Activated CD4-positive, alpha-beta T cell treated with anti-CD3 and anti-CD28 coated beads, Interleukin-2, amount 50 U/mL, for 24 hours (primary cell): Measurements from ENCODE around the gene WDR70.

Source experiments
- DNase-seq, 2 donors: peaks; one replicate each; pipeline ENCODE4 v3.0.0-alpha.2; 2020; ENCODE audit warnings: low read depth in 1 of 2, low spot score in 1 of 2

Gene WDR70

GRCh38 chr5:37717613-37718431, 338.7 kb downstream of the WDR70 start:
- no peak for DNase-seq

GRCh38 chr5:37720550-37720952, 341.4 kb downstream of the WDR70 start:
- DNase-seq = no peak

- DNase-seq = no peak
Measured at GRCh38 chr5:37721447-37721871, 342.3 kb downstream of the WDR70 start.

- DNase-seq = peak in 1 of 2 donors; percentile 50
Measured at GRCh38 chr5:37722236-37723161, 343.4 kb downstream of the WDR70 start.

- DNase-seq = no peak
Measured at GRCh38 chr5:37723162-37723961, 344.2 kb downstream of the WDR70 start.

GRCh38 chr5:37724395-37725125, 345.4 kb downstream of the WDR70 start:
- no peak for DNase-seq

GRCh38 chr5:37725185-37725584, 346.1 kb downstream of the WDR70 start:
- DNase-seq = no peak

- no peak for DNase-seq
Measured at GRCh38 chr5:37727238-37727637, 348.1 kb downstream of the WDR70 start.

- DNase-seq = no peak
Measured at GRCh38 chr5:37730896-37731455, 351.9 kb downstream of the WDR70 start.

- no peak for DNase-seq
Measured at GRCh38 chr5:37734114-37734513, 355.0 kb downstream of the WDR70 start.

GRCh38 chr5:37735649-37736347, 356.7 kb downstream of the WDR70 start:
- no peak for DNase-seq

GRCh38 chr5:37736397-37736796, 357.3 kb downstream of the WDR70 start:
- DNase-seq = no peak

GRCh38 chr5:37737326-37738056, 358.4 kb downstream of the WDR70 start:
- no peak for DNase-seq

GRCh38 chr5:37738057-37738691, 359.1 kb downstream of the WDR70 start:
- DNase-seq = peak in 1 of 2 donors; percentile 25

- no peak for DNase-seq
Measured at GRCh38 chr5:37738865-37739488, 359.9 kb downstream of the WDR70 start.

GRCh38 chr5:37739817-37740261, 360.7 kb downstream of the WDR70 start:
- no peak for DNase-seq

GRCh38 chr5:37740331-37741066, 361.4 kb downstream of the WDR70 start:
- no peak for DNase-seq
